Osteoblast (primary cell): ENCODE data around the gene SNX30. TPM values are rescaled to one million over a fixed set of nuclear protein-coding genes. Genes with fewer than 3 reads are reported as not detected.

Source experiments
- DNase-seq: peaks from one replicate; pipeline ENCODE4 v3.0.0; 2011; ENCODE audit warnings: low spot score, mixed read lengths; ENCODE audit not compliant: insufficient read length; ENCODE audit errors: missing footprints
- H2AFZ ChIP-seq: 2 replicates; pipeline ENCODE4 v1.6.0; 2011; ENCODE audit warnings: mild to moderate bottlenecking, low read length
- H3K27ac ChIP-seq: 2 replicates; pipeline ENCODE4 v1.5.1; 2011; ENCODE audit warnings: mild to moderate bottlenecking, low read depth, low read length, moderate library complexity
- H3K27me3 ChIP-seq: 2 replicates; pipeline ENCODE4 v1.6.0; 2012; ENCODE audit warnings: mild to moderate bottlenecking, control low read depth, inconsistent platforms, low read length, moderate library complexity; ENCODE audit not compliant: insufficient read depth
- H3K36me3 ChIP-seq: 2 replicates; pipeline ENCODE4 v1.5.1; 2011; ENCODE audit warnings: mild to moderate bottlenecking, low read length, control low read depth, moderate library complexity; ENCODE audit not compliant: insufficient read depth
- H3K4me1 ChIP-seq: 2 replicates; pipeline ENCODE4 v1.5.1; 2011; ENCODE audit warnings: mild to moderate bottlenecking, low read length, control low read depth, moderate library complexity; ENCODE audit not compliant: insufficient read depth
- H3K4me2 ChIP-seq: 2 replicates; pipeline ENCODE4 v1.6.0; 2011; ENCODE audit warnings: mild to moderate bottlenecking, low read length; ENCODE audit not compliant: insufficient read depth
- H3K4me3 ChIP-seq: fragments of 200-600 bp; sonication (generic); 3 replicates; pipeline ENCODE4 v1.5.1; 2012; ENCODE audit warnings: mild to moderate bottlenecking, low read length, inconsistent platforms; ENCODE audit not compliant: insufficient read depth
- H3K79me2 ChIP-seq: 2 replicates; pipeline ENCODE4 v1.6.0; 2012; ENCODE audit warnings: mild to moderate bottlenecking, low read length, control low read depth, inconsistent platforms; ENCODE audit not compliant: insufficient read depth
- H3K9me3 ChIP-seq: 2 replicates; pipeline ENCODE4 v1.5.1; 2011; ENCODE audit warnings: low read depth, low read length, control low read depth
- H4K20me1 ChIP-seq: 2 replicates; pipeline ENCODE4 v1.6.0; 2012; ENCODE audit warnings: mild to moderate bottlenecking, low read length, control low read depth; ENCODE audit not compliant: insufficient read depth
- total RNA-seq: library from RNA; depleted of rRNA; stranded (reverse); fragments of >200 nt; gene quantifications from 2 replicates; pipeline ENCODE4 v1.2.3, GENCODE V29; 2012
- TF ChIP-seq, protein P1 (sequence below): IDR thresholded peaks from 2 replicates; pipeline ENCODE4 v1.5.1; 2011; ENCODE audit warnings: mild to moderate bottlenecking, low read depth, low read length, moderate library complexity; ENCODE audit errors: extremely low read depth

Gene SNX30
- total RNA-seq, 1 donor, result 38.7 TPM

DNA sequence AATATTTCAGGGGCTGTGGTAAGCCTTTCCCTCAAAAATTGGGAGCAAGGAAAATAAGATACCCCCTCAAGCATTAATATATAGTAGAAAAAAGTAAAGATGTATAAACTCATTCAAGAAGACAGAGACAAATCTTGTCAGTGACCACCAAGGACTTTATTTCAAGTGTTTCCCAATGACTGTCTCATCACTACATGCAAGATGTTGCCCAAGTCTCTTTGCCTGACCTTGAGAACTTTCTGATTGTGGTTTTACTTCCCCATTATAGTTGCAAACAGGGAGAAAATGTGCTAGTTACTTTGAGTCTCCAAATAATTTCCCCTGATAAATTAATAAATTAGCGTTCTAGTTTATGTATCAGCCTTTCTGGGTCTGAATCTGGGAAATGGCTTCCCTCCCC, 144.1 kb downstream of the SNX30 start:
- Histone ChIP-seq H2AFZ (no peak overlapping the region), H3K4me2 (no peak overlapping the region), H3K4me3 (no peak overlapping the region), H3K27me3 (no peaks in the 10 kb centered on the region), H3K4me1 (peaks cover 14% of the 10 kb centered on the region), H3K27ac (no peak overlapping the region), H3K36me3 (no peaks in the 10 kb centered on the region), H3K9me3 (no peaks in the 10 kb centered on the region), H3K79me2 (no peaks in the 10 kb centered on the region), H4K20me1 (no peaks in the 10 kb centered on the region)
- DNase-seq, result no peak
- TF ChIP-seq, protein P1, sequence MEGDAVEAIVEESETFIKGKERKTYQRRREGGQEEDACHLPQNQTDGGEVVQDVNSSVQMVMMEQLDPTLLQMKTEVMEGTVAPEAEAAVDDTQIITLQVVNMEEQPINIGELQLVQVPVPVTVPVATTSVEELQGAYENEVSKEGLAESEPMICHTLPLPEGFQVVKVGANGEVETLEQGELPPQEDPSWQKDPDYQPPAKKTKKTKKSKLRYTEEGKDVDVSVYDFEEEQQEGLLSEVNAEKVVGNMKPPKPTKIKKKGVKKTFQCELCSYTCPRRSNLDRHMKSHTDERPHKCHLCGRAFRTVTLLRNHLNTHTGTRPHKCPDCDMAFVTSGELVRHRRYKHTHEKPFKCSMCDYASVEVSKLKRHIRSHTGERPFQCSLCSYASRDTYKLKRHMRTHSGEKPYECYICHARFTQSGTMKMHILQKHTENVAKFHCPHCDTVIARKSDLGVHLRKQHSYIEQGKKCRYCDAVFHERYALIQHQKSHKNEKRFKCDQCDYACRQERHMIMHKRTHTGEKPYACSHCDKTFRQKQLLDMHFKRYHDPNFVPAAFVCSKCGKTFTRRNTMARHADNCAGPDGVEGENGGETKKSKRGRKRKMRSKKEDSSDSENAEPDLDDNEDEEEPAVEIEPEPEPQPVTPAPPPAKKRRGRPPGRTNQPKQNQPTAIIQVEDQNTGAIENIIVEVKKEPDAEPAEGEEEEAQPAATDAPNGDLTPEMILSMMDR, result no peak

DNA sequence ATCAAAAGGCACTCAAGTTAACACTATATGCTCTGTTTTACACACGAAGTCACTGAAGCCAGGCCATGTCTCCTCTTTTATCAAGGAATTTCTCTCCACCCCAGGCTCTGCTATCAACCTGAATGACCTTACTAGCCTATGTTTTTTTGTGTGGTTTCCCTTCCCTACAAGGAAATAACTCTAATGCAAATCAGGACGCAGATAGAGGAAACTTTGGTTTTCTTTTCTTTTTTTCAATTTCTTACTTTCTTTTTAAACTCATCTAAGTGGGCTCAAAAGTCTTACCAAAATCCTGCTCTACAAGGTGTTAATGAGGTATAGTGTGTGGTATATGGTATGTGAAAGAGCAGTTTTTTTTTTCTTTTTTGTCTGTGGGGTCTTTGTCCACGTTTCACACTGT, 145.6 kb downstream of the SNX30 start:
- Histone ChIP-seq H4K20me1 (no peaks in the 10 kb centered on the region), H3K9me3 (no peaks in the 10 kb centered on the region), H3K79me2 (no peaks in the 10 kb centered on the region), H3K36me3 (no peaks in the 10 kb centered on the region), H3K4me3 (no peak overlapping the region), H3K4me1 (peaks cover 8% of the 10 kb centered on the region), H3K27me3 (no peaks in the 10 kb centered on the region), H3K4me2 (no peak overlapping the region), H2AFZ (no peak overlapping the region), H3K27ac (no peak overlapping the region)
- TF ChIP-seq, protein P1, result no peak
- no peak for DNase-seq

DNA sequence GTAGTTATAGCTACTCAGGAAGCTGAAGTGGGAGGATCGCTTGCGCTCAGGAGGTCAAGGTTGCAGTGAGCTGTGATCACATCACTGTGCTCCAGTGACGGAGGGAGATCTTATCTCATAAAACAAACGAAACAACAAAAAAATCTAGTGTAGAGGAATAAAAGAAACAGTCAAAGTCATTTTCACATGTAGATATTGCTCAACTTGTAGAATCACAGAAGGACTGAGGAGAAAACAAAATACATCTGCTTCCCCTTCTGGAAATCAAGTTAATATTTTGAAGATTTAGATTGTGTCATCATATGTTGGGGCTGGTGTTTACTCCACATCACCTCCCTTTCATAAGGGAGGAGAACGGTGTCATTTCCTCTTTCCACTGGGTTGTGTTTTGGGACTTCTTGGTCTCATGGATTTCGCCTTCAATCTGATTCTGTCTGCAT, 148.3 kb downstream of the SNX30 start:
- Histone ChIP-seq H2AFZ (no peak overlapping the region), H3K79me2 (no peaks in the 10 kb centered on the region), H3K36me3 (no peaks in the 10 kb centered on the region), H3K4me2 (no peak overlapping the region), H3K4me1 (peaks cover 6% of the 10 kb centered on the region), H3K4me3 (no peak overlapping the region), H3K27ac (no peak overlapping the region), H3K27me3 (no peaks in the 10 kb centered on the region), H4K20me1 (no peaks in the 10 kb centered on the region), H3K9me3 (no peaks in the 10 kb centered on the region)
- TF ChIP-seq, protein P1, result no peak
- DNase-seq, result no peak

DNA sequence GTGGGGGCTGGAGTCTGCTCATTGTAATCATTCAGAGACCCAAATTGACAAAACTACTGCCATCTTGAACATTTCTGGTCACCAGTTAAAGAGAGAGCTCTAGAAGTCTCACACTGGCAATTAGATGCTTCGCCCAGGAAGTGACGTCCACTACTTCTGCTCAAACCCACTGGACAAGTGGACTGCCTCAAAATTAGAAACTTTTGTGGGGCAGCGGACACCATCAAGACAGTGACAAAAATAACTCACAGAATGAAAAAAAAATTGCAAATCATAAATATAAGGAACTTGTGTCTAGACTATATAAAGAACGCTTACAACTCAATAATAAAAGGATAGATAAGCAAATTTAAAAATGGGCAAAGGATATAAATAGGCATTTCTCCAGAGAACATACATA, 149.9 kb downstream of the SNX30 start:
- Histone ChIP-seq H3K36me3 (no peaks in the 10 kb centered on the region), H3K4me1 (peaks cover 5% of the 10 kb centered on the region), H2AFZ (peak overlapping the region; percentile 18), H3K4me2 (no peak overlapping the region), H4K20me1 (no peaks in the 10 kb centered on the region), H3K4me3 (no peak overlapping the region), H3K27ac (no peak overlapping the region), H3K9me3 (no peaks in the 10 kb centered on the region), H3K79me2 (no peaks in the 10 kb centered on the region), H3K27me3 (no peaks in the 10 kb centered on the region)
- TF ChIP-seq, protein P1, result no peak
- no peak for DNase-seq
